GM21737 (cell line): ENCODE data around the gene ETV6.

ENCODE experiments used
- ATAC-seq: cut with Tn5 transposase; IDR thresholded peaks from one replicate; pipeline ENCODE4 v1.9.1; 2021; ENCODE audit warnings: mild to moderate bottlenecking, moderate library complexity; ENCODE audit not compliant: unreplicated experiment

Gene ETV6

GRCh38 chr12:11877102-11877826, 227.8 kb downstream of the ETV6 start:
- no peak for ATAC-seq

GRCh38 chr12:11877869-11878780, 228.7 kb downstream of the ETV6 start:
- ATAC-seq = no peak

GRCh38 chr12:11879306-11879705, 229.8 kb downstream of the ETV6 start:
- ATAC-seq = no peak

- no peak for ATAC-seq
Observed at GRCh38 chr12:11880381-11880780, 230.9 kb downstream of the ETV6 start.

GRCh38 chr12:11881835-11882234, 232.4 kb downstream of the ETV6 start:
- no peak for ATAC-seq

- no peak for ATAC-seq
Observed at GRCh38 chr12:11882301-11883019, 233.0 kb downstream of the ETV6 start.

- no peak for ATAC-seq
Observed at GRCh38 chr12:11884116-11884515, 234.6 kb downstream of the ETV6 start.

- ATAC-seq = no peak
Observed at GRCh38 chr12:11884706-11885105, 235.2 kb downstream of the ETV6 start.

GRCh38 chr12:11885261-11886038, 236.0 kb downstream of the ETV6 start:
- no peak for ATAC-seq

GRCh38 chr12:11886339-11886738, 236.9 kb downstream of the ETV6 start:
- ATAC-seq = no peak

- no peak for ATAC-seq
Observed at GRCh38 chr12:11888029-11888428, 238.6 kb downstream of the ETV6 start.

- ATAC-seq = no peak
Observed at GRCh38 chr12:11891346-11891745, 241.9 kb downstream of the ETV6 start.

- ATAC-seq = no peak
Observed at GRCh38 chr12:11891754-11892386, 242.4 kb downstream of the ETV6 start.

- ATAC-seq = no peak
Observed at GRCh38 chr12:11893998-11894397, 244.5 kb downstream of the ETV6 start.

GRCh38 chr12:11894890-11895289, 245.4 kb downstream of the ETV6 start:
- ATAC-seq = peak; percentile 50

- ATAC-seq = no peak
Observed at GRCh38 chr12:11895421-11896078, 246.1 kb downstream of the ETV6 start.

- no peak for ATAC-seq
Observed at GRCh38 chr12:11896417-11896929, 247.0 kb downstream of the ETV6 start.

- no peak for ATAC-seq
Observed at GRCh38 chr12:11897923-11898322, 248.4 kb downstream of the ETV6 start.
